ENCODE results near the gene MEGF10.

MEGF10 gene

DNA sequence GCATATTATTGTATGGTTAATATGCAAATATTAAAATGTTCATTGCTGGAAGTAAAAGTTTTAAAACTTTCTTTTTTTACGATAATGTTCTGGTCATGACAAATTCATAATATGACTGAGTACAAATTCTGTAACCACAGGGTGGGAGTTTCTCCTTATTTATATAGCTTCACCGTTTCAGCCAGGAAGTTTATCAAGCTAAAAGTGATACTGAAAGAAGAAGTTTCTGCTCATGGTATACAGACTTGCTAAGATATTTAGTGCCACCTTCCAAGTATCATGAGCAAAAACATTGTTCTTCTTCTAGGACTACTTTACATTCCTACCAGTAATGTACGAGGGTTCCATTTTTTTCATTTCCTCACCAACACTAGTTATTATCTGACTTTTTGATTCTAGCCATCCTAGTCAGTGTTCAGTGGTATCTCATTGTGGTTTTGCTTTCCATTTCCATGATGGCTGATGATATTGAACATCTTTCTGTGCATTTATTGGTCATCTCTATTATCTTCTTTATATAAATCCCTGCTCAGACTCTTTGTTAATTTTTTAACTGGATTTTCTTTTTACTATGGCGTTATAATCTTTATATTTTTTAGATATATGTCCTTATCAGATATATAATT lies 132.7 kb downstream of the MEGF10 start:
- Histone ChIP-seq H3K27ac (ENCODE audit: low read length) (no peak overlapping the region), H3K27me3 (ENCODE audit: control insufficient read depth in 1 of 2, insufficient read depth in 2 of 2, low read length in 2 of 2) (no peaks in the 10 kb centered on the region), H3K4me1 (ENCODE audit: control insufficient read depth, insufficient read depth, low read length) (peaks cover 5% of the 10 kb centered on the region), H3K9ac (ENCODE audit: low read length in 2 of 2) (no peak overlapping the region), H3K4me3 (ENCODE audit: low read length in 2 of 2) (no peak overlapping the region), H3K36me3 (ENCODE audit: control insufficient read depth in 2 of 2, insufficient read depth in 2 of 2, low read length in 2 of 2) (no peaks in the 10 kb centered on the region), H3K9me3 (ENCODE audit: control insufficient read depth in 2 of 2, low read length in 2 of 2) (no peaks in the 10 kb centered on the region)

DNA sequence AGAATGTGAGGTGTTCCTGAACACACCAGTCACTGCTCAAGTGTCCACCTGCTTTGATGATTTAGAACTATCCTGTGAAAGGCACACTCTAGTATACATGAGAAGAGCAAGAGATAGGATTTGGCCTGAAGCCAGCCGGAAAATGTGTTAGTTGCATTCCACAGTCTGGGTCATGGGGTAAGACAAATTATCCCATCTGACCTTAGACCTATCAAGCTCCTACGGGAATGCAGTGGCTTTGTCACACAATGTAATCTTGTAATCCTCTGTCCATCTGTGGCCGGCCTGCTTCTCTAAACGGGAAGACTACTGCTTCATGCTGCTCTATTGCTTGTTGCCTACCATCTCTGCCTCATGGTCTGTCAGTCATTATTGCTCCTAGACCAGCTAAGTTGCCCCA lies 134.4 kb downstream of the MEGF10 start:
- Histone ChIP-seq H3K9ac (ENCODE audit: low read length in 2 of 2) (no peak overlapping the region), H3K4me1 (ENCODE audit: control insufficient read depth, insufficient read depth, low read length) (peaks cover 5% of the 10 kb centered on the region), H3K27me3 (ENCODE audit: control insufficient read depth in 1 of 2, insufficient read depth in 2 of 2, low read length in 2 of 2) (no peaks in the 10 kb centered on the region), H3K9me3 (ENCODE audit: control insufficient read depth in 2 of 2, low read length in 2 of 2) (no peaks in the 10 kb centered on the region), H3K36me3 (ENCODE audit: control insufficient read depth in 2 of 2, insufficient read depth in 2 of 2, low read length in 2 of 2) (no peaks in the 10 kb centered on the region), H3K27ac (ENCODE audit: low read length) (no peak overlapping the region), H3K4me3 (ENCODE audit: low read length in 2 of 2) (no peak overlapping the region)

DNA sequence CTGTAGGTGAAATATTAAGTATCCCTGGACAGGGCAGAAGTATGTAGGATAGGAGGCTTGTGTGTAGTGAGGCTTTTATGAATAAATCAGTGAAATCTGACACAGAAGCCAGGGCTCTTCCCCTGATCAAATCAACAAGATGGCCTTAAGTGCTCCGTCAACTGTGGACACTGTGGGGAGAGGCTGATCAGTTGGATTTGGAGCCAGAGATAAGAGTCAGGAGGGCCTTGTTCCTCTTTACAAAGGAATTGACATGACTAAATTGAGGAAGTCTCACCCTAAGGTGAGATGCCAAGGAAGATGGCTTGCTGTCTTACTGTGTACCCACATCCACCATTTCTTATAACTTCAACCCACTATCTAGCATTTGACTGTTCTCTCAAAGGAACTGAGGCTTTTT lies 135.3 kb downstream of the MEGF10 start:
- Histone ChIP-seq H3K27me3 (ENCODE audit: control insufficient read depth in 1 of 2, insufficient read depth in 2 of 2, low read length in 2 of 2) (no peaks in the 10 kb centered on the region), H3K27ac (ENCODE audit: low read length) (no peak overlapping the region), H3K4me1 (ENCODE audit: control insufficient read depth, insufficient read depth, low read length) (peaks cover 5% of the 10 kb centered on the region), H3K9ac (ENCODE audit: low read length in 2 of 2) (no peak overlapping the region), H3K36me3 (ENCODE audit: control insufficient read depth in 2 of 2, insufficient read depth in 2 of 2, low read length in 2 of 2) (no peaks in the 10 kb centered on the region), H3K4me3 (ENCODE audit: low read length in 2 of 2) (no peak overlapping the region), H3K9me3 (ENCODE audit: control insufficient read depth in 2 of 2, low read length in 2 of 2) (no peaks in the 10 kb centered on the region)

DNA sequence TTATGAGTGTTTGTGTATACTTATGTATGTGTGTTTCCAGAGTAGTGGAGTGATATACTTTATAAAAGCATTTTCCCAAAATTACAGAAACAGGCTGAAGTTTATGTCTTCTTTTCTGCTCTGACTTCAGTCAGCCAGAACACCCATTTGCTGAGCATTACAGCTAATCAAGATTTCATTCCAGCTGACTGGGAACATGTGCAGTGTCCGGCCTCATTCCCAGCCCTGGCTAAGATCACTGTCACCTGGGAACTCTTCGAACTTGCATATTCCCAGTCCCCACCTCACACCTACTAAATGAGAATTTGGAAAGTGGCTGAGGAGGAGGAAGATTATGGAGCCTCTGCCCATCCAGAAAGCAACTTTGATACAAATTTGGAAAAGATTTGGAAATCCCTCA lies 136.1 kb downstream of the MEGF10 start:
- H3K36me3 ChIP-seq (ENCODE audit: control insufficient read depth in 2 of 2, insufficient read depth in 2 of 2, low read length in 2 of 2), result no peaks in the 10 kb centered on the region
- no peaks in the 10 kb centered on the region for H3K9me3 ChIP-seq (ENCODE audit: control insufficient read depth in 2 of 2, low read length in 2 of 2)
- no peak overlapping the region for H3K27ac ChIP-seq (ENCODE audit: low read length)
- no peaks in the 10 kb centered on the region for H3K27me3 ChIP-seq (ENCODE audit: control insufficient read depth in 1 of 2, insufficient read depth in 2 of 2, low read length in 2 of 2)
- H3K9ac ChIP-seq (ENCODE audit: low read length in 2 of 2), result no peak overlapping the region
- H3K4me3 ChIP-seq (ENCODE audit: low read length in 2 of 2), result no peak overlapping the region
- H3K4me1 ChIP-seq (ENCODE audit: control insufficient read depth, insufficient read depth, low read length), result peaks cover 5% of the 10 kb centered on the region

DNA sequence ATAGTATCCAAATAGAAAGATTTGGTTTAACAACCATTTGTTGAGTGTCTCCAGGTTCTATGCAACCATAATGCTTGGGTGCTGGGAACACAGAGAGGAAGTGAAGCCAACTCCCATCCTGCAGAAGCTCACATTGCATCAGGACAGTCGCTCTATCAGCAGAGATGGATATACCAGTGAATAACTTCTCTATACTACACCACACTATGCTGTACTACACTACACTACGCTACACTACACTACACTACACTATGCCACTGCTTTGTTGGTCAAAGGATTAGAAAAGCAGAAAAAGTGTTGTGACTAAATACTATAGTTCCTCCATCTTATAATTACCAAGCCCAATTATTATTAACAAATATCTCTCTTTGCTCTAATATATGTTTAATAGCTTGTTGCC lies 137.7 kb downstream of the MEGF10 start:
- Histone ChIP-seq H3K9me3 (ENCODE audit: control insufficient read depth in 2 of 2, low read length in 2 of 2) (no peaks in the 10 kb centered on the region), H3K4me1 (ENCODE audit: control insufficient read depth, insufficient read depth, low read length) (peaks cover 5% of the 10 kb centered on the region), H3K27ac (ENCODE audit: low read length) (no peak overlapping the region), H3K4me3 (ENCODE audit: low read length in 2 of 2) (no peak overlapping the region), H3K36me3 (ENCODE audit: control insufficient read depth in 2 of 2, insufficient read depth in 2 of 2, low read length in 2 of 2) (no peaks in the 10 kb centered on the region), H3K9ac (ENCODE audit: low read length in 2 of 2) (no peak overlapping the region), H3K27me3 (ENCODE audit: control insufficient read depth in 1 of 2, insufficient read depth in 2 of 2, low read length in 2 of 2) (no peaks in the 10 kb centered on the region)

DNA sequence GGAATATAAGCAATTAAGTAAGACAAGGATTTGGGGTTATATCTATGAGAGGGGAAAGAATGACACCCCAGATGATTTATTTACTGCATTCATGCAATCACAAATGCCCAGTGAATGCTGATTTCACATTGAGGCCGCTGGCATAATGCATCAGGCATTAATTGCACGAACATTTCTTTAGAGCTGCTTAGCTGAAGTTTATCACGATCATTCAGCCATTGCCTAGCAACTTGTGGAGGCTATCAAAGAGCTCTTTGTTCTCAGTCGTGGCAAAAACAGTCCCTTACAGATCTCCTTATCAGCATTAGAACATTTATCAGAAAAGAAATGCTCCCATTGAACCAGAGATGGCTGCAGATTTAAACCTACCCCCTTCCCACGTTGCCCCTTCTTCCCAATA lies 138.2 kb downstream of the MEGF10 start:
- Histone ChIP-seq H3K27me3 (ENCODE audit: control insufficient read depth in 1 of 2, insufficient read depth in 2 of 2, low read length in 2 of 2) (no peaks in the 10 kb centered on the region), H3K9me3 (ENCODE audit: control insufficient read depth in 2 of 2, low read length in 2 of 2) (no peaks in the 10 kb centered on the region), H3K4me3 (ENCODE audit: low read length in 2 of 2) (no peak overlapping the region), H3K9ac (ENCODE audit: low read length in 2 of 2) (no peak overlapping the region), H3K36me3 (ENCODE audit: control insufficient read depth in 2 of 2, insufficient read depth in 2 of 2, low read length in 2 of 2) (no peaks in the 10 kb centered on the region), H3K27ac (ENCODE audit: low read length) (no peak overlapping the region), H3K4me1 (ENCODE audit: control insufficient read depth, insufficient read depth, low read length) (peaks cover 5% of the 10 kb centered on the region)

DNA sequence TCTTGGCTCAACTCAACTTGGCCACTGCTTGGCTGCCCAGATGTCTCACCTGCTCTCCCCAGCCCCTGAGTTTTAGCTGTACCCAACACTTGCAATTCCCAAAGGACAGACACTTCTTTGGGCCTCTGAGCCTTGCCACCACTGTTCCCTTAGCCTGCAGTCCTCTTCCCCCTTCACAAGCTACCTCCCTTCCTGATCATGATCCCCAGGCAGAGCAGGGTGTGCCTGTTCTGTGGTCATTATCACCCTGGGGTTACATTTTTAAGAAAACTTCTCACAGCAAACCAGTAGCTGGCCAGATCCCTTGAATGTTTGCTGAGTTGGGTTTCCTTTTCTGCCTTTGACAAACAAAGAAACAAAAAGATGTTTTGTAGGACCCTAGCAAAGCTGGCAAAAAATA lies 139.3 kb downstream of the MEGF10 start:
- Histone ChIP-seq H3K27ac (ENCODE audit: low read length) (no peak overlapping the region), H3K4me3 (ENCODE audit: low read length in 2 of 2) (no peak overlapping the region), H3K4me1 (ENCODE audit: control insufficient read depth, insufficient read depth, low read length) (peaks cover 5% of the 10 kb centered on the region), H3K9ac (ENCODE audit: low read length in 2 of 2) (no peak overlapping the region), H3K9me3 (ENCODE audit: control insufficient read depth in 2 of 2, low read length in 2 of 2) (no peaks in the 10 kb centered on the region), H3K27me3 (ENCODE audit: control insufficient read depth in 1 of 2, insufficient read depth in 2 of 2, low read length in 2 of 2) (no peaks in the 10 kb centered on the region), H3K36me3 (ENCODE audit: control insufficient read depth in 2 of 2, insufficient read depth in 2 of 2, low read length in 2 of 2) (no peaks in the 10 kb centered on the region)

DNA sequence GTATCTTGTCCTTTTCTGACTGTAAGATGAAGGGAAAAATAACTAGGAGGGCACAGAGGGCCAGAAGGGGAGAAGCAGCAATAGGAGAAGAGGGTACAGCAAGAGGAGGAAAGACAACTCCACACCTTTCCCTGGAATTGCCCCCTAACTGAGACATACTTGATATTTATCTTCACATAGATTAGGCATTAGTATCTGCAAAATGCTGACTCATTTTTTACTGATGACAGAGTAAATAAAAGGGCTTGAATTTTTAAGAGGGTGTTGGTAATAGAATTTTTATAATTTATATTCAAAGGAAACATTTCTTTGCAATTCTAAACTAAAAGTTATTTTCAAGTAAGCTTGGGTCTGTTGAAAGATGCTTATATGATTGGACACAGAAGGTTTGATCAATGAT lies 140.0 kb downstream of the MEGF10 start:
- no peak overlapping the region for H3K27ac ChIP-seq (ENCODE audit: low read length)

DNA sequence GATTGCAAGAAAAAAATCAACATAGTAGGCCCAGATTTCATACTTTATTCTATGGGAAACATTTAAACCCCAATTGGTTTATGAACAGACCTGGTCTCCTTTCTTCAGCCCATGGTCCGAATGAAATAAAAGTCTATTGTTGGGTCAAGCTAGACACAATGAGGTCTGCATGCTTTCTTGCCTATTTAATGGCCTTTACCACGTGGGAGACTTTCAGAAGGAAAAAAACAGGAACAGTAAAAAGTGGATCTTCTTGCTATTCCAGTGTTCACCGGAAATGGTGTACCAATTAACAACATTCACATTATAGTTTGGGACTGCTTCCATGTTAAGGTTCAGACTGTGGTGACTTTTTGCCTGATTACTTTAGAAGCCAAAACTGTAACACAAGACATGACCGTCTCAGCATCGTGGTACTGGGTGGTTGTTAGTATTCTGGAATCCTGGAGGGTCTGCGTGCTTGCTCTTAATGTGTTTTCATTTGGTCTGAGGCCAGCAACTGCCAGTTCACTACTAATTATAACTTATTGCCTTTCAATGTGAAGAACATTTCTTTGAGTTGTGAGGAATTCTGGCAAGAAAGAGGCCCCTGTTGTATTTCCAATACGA lies 141.5 kb downstream of the MEGF10 start:
- Histone ChIP-seq H3K9me3 (ENCODE audit: control insufficient read depth in 2 of 2, low read length in 2 of 2) (no peaks in the 10 kb centered on the region), H3K27ac (ENCODE audit: low read length) (no peak overlapping the region), H3K9ac (ENCODE audit: low read length in 2 of 2) (no peak overlapping the region), H3K36me3 (ENCODE audit: control insufficient read depth in 2 of 2, insufficient read depth in 2 of 2, low read length in 2 of 2) (no peaks in the 10 kb centered on the region), H3K27me3 (ENCODE audit: control insufficient read depth in 1 of 2, insufficient read depth in 2 of 2, low read length in 2 of 2) (no peaks in the 10 kb centered on the region), H3K4me1 (ENCODE audit: control insufficient read depth, insufficient read depth, low read length) (no peaks in the 10 kb centered on the region), H3K4me3 (ENCODE audit: low read length in 2 of 2) (no peak overlapping the region)

More for the DNA sequence above, 140.0 kb downstream of the MEGF10 start:
- Histone ChIP-seq H3K4me3 (ENCODE audit: low read length in 2 of 2) (no peak overlapping the region), H3K27me3 (ENCODE audit: control insufficient read depth in 1 of 2, insufficient read depth in 2 of 2, low read length in 2 of 2) (no peaks in the 10 kb centered on the region), H3K9me3 (ENCODE audit: control insufficient read depth in 2 of 2, low read length in 2 of 2) (no peaks in the 10 kb centered on the region), H3K36me3 (ENCODE audit: control insufficient read depth in 2 of 2, insufficient read depth in 2 of 2, low read length in 2 of 2) (no peaks in the 10 kb centered on the region), H3K4me1 (ENCODE audit: control insufficient read depth, insufficient read depth, low read length) (peaks cover 5% of the 10 kb centered on the region), H3K9ac (ENCODE audit: low read length in 2 of 2) (no peak overlapping the region)

DNA sequence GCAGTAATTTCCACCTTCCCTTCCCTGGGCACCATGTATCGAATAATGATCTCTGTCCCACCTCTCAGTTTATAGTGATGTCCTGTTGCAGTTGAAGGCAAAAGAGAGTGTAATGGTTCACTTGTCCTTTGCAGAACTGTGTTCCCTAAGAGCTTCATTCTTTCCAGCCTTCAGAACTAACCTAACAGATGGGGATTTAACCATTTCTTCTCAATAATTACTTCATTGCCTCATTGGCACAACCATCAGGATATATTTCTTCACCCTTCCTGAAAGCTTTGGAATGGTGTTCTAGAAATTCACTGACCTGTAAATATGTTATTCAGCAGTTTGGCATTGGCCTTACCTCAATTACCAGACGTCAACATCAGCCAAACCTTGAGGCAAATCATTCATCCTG lies 142.9 kb downstream of the MEGF10 start:
- H3K9ac ChIP-seq (ENCODE audit: low read length in 2 of 2), result no peak overlapping the region
- no peak overlapping the region for H3K27ac ChIP-seq (ENCODE audit: low read length)
- no peaks in the 10 kb centered on the region for H3K4me1 ChIP-seq (ENCODE audit: control insufficient read depth, insufficient read depth, low read length)
- no peaks in the 10 kb centered on the region for H3K9me3 ChIP-seq (ENCODE audit: control insufficient read depth in 2 of 2, low read length in 2 of 2)
- no peaks in the 10 kb centered on the region for H3K36me3 ChIP-seq (ENCODE audit: control insufficient read depth in 2 of 2, insufficient read depth in 2 of 2, low read length in 2 of 2)
- no peak overlapping the region for H3K4me3 ChIP-seq (ENCODE audit: low read length in 2 of 2)
- H3K27me3 ChIP-seq (ENCODE audit: control insufficient read depth in 1 of 2, insufficient read depth in 2 of 2, low read length in 2 of 2), result no peaks in the 10 kb centered on the region

DNA sequence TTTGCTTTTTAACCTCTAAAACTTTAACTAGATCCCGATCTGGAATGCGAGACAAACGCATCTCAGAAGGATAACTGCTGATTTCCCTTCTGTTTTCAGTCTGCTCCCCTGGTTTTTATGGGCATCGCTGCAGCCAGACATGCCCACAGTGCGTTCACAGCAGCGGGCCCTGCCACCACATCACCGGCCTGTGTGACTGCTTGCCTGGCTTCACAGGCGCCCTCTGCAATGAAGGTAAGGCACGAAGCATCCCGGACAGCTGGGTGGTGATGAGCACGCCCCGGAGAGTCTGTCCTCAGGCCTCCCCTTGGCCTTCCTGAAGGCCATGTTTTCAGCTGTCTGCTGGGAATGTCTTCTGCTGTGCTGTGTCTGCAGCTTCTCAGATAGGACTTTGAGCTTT lies 144.0 kb downstream of the MEGF10 start:
- no peak overlapping the region for H3K4me3 ChIP-seq (ENCODE audit: low read length in 2 of 2)
- no peak overlapping the region for H3K9ac ChIP-seq (ENCODE audit: low read length in 2 of 2)
- no peaks in the 10 kb centered on the region for H3K9me3 ChIP-seq (ENCODE audit: control insufficient read depth in 2 of 2, low read length in 2 of 2)
- H3K27me3 ChIP-seq (ENCODE audit: control insufficient read depth in 1 of 2, insufficient read depth in 2 of 2, low read length in 2 of 2), result no peaks in the 10 kb centered on the region
- no peaks in the 10 kb centered on the region for H3K4me1 ChIP-seq (ENCODE audit: control insufficient read depth, insufficient read depth, low read length)
- H3K36me3 ChIP-seq (ENCODE audit: control insufficient read depth in 2 of 2, insufficient read depth in 2 of 2, low read length in 2 of 2), result no peaks in the 10 kb centered on the region
- H3K27ac ChIP-seq (ENCODE audit: low read length), result no peak overlapping the region

Data from stomach smooth muscle (tissue), 2 donors.